ENCODE data around the gene OR8D2.

The OR8D2 gene

GRCh38 chr11:124320097-124320496 lies at the start of gene OR8D2:
OR8D2 (minus strand) TSS chr11:124320197; CDS start chr11:124320197, 0 bp downstream.
- DNase-seq = no peak

GRCh38 chr11:124359566-124359965 lies 39.6 kb upstream of the OR8D2 start:
- no peak for DNase-seq

- DNase-seq = no peak
Observed at GRCh38 chr11:124346311-124346955, 26.4 kb upstream of the OR8D2 start.

- DNase-seq = no peak
Observed at GRCh38 chr11:124344346-124344745, 24.3 kb upstream of the OR8D2 start.

- no peak for DNase-seq
Observed at GRCh38 chr11:124340142-124340447, 20.1 kb upstream of the OR8D2 start.

GRCh38 chr11:124339396-124340141 lies 19.6 kb upstream of the OR8D2 start:
- DNase-seq = no peak

GRCh38 chr11:124331873-124332272 lies 11.9 kb upstream of the OR8D2 start:
- no peak for DNase-seq

- no peak for DNase-seq
Observed at GRCh38 chr11:124329787-124330478, 9.9 kb upstream of the OR8D2 start.

- DNase-seq = no peak
Observed at GRCh38 chr11:124327775-124328174, 7.8 kb upstream of the OR8D2 start.

- no peak for DNase-seq
Observed at GRCh38 chr11:124322356-124322755, 2.4 kb upstream of the OR8D2 start.

GRCh38 chr11:124315052-124315451 lies 4.9 kb downstream of the OR8D2 start:
- DNase-seq = no peak

- no peak for DNase-seq
Observed at GRCh38 chr11:124313849-124314248, 6.1 kb downstream of the OR8D2 start, which contains the start of gene OR8D1. OR8D1 (minus strand) TSS chr11:124313949; CDS start chr11:124310766, 3,183 bp downstream.

GRCh38 chr11:124313131-124313530 lies 6.9 kb downstream of the OR8D2 start:
- DNase-seq = no peak

- no peak for DNase-seq
Observed at GRCh38 chr11:124311670-124312069, 8.3 kb downstream of the OR8D2 start.

- no peak for DNase-seq
Observed at GRCh38 chr11:124311269-124311668, 8.7 kb downstream of the OR8D2 start.

GRCh38 chr11:124310721-124311120 lies 9.3 kb downstream of the OR8D2 start:
- no peak for DNase-seq

- DNase-seq = no peak
Observed at GRCh38 chr11:124307093-124307492, 12.9 kb downstream of the OR8D2 start.

- no peak for DNase-seq
Observed at GRCh38 chr11:124302347-124303125, 17.5 kb downstream of the OR8D2 start.

- DNase-seq = no peak
Observed at GRCh38 chr11:124301548-124301947, 18.4 kb downstream of the OR8D2 start.

GRCh38 chr11:124297921-124298320 lies 22.1 kb downstream of the OR8D2 start:
- no peak for DNase-seq

- no peak for DNase-seq
Observed at GRCh38 chr11:124296016-124296415, 24.0 kb downstream of the OR8D2 start.

- DNase-seq = no peak
Observed at GRCh38 chr11:124294687-124295086, 25.3 kb downstream of the OR8D2 start.

Data from activated naive CD4-positive, alpha-beta T cell treated with anti-CD3 and anti-CD28 coated beads, Interleukin-2, amount 50 U/mL, for 16 hours (primary cell).